GM19238 (cell line): ENCODE data around the gene NEGR1.

Experiments used
- DNase-seq: peaks from one replicate; pipeline ENCODE4 v3.0.0; 2011; ENCODE audit warnings: low spot score; ENCODE audit not compliant: insufficient read length

Gene NEGR1

GRCh38 chr1:71582673-71583072 lies 699.7 kb downstream of the NEGR1 start:
- no peak for DNase-seq

DNA sequence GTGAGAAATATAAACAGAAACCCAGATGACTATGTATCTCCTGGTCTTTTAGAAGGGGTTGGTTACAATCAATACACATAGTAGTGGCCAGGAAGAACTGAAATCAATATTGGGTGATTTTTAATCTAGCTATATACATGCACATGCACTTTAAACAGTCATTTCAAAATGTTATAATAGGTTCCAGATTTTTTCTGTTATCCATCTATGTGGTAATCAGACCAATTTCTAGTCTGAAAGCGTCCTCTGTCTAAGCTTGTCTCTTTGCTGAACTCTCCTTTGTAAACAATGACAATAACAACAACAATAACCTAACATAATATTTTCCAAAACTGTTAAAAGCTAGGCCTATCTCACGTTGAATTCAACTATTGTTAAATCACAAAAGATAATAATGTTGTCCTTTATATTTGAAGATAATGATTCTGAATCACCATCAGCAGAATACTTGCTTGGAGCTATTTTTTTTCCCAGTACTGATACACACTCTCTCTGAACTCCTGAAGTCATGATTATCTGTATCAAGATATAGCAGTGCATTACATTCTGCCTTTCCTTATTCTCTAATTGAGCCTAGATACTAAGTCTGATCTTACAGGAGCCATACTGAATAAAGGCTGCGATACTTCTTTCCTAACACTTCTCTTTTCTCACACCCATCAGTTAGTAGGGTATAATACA lies 704.7 kb downstream of the NEGR1 start:
- DNase-seq = no peak

DNA sequence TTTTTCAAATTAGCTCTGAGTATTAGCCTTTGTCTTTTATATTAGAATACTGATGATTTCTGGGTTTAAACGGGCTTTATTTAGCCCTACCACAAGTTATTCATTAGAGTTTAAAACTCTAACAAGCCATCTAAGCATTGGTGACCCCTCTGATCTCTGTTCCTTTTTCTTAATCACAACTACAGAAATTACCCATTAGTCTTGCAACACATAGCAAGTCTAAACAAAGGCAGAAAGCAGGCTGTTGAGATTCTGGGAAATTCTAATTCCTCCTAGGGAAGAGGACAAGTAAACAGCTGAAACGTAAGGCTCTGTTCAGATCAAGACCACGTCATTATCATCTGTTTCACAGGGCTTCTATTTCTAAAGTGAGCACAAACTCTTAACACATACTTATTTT lies 710.3 kb downstream of the NEGR1 start:
- no peak for DNase-seq

DNA sequence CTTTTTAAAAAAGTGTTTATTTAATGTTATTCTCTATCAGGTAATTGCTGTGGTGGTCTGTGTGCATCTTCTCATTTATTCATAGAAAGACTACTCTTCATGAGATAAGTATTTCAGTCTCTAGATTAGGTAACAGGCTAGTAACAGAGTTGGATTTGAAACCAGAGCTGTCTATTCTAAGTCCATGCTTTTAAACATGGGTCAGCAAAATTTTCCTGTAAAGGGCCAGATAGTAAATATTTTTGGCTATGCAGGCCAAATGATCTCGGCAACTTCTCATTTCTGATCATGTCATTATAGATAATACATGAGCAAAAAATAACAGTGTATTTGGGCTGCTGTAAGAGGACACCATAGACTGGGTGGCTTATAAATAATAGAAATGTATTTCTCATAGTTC lies 715.9 kb downstream of the NEGR1 start:
- DNase-seq = no peak

- no peak for DNase-seq
Measured at GRCh38 chr1:71565831-71566230, 716.5 kb downstream of the NEGR1 start.

GRCh38 chr1:71565262-71565661 lies 717.1 kb downstream of the NEGR1 start:
- no peak for DNase-seq

DNA sequence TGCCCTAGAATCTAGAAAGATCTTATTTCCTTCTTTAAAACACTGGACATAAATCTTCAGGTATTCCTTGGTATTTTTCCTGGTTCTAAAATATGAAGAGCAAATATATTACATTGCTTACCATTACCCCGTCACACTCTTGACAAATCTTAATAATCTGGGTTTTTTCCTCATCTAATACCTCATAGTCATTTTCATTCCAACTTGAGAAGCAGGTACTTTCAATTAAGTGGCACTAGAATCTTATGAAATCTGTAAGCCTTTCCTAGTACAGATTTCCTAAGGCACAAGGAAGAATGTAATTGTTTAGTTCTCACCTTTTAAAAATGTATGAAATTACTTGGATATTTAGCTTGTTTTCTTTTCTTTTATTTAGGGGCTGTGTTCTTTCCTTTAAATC lies 720.0 kb downstream of the NEGR1 start:
- no peak for DNase-seq

DNA sequence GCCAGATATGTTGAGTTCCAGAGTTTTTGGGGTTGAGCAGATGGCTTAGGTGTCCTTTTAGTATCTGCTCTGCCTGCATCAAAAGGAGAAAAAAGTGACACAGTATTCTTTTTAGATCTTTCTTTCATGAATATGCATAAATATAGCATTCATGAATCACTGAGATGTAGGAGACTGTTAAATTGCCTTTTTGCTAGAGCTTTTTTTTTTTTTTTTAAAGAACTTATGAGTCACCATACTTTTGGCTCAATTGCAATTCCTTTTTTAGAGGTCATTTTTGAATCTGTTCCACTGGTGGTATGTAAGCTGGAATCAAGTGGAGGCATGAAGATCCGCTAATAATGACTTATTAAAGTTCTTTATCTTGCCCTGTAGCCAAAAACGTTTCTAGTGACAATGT lies 720.6 kb downstream of the NEGR1 start:
- no peak for DNase-seq

DNA sequence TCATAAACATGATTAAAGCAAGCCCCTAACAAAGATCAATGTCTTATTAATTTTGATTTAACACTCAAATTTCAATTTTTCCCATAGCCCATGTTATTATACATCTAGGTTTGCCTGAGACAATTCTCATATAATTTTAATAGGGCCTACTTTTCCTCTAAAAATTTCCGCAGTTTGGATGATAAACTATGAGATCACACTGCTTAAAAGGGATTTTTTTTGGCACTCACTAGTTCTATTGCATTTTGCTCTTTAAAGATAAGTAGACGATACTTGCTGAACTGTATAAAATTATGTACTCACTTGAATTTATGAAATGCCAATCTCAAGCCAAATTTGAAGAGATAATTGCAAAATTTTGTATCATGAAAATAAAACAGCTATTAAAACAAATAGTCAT lies 721.1 kb downstream of the NEGR1 start:
- DNase-seq = no peak

DNA sequence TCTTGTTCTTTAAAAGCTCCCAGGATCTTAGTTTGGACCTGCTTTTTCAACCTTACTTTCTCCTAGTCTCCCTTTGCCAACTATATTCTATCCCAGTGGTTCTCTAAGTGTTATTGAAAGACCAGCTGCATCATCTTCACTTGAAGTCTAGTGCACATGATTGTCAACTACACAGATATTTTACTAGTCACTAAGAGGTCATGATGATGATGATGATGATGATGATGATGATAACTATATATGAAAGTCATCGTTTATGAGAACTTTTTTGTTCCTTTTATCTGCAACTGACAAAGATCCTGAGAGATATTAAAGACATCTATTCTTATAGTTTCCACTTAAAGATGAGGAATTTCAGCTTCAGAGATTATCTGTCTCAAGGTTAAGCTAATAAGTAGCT lies 722.5 kb downstream of the NEGR1 start:
- no peak for DNase-seq

DNA sequence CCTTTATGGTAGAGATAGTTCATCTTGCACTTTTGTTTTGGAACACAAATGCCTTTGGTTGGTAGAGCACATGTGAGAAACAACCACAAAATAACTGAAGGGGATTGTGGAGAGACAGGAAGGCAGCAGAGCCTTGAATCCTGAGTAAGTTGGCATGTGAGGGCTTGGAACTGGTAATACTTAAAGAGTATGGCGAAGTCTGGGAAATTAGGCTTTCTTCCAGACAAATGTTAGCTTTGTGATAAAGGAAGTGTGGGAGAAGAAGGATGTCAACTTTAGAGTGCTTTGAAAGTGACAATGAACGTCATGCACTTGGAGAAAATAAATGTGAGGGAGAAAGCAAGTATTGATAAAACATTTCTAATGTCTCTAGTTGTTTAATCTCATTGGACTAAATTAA lies 725.2 kb downstream of the NEGR1 start:
- DNase-seq = no peak

DNA sequence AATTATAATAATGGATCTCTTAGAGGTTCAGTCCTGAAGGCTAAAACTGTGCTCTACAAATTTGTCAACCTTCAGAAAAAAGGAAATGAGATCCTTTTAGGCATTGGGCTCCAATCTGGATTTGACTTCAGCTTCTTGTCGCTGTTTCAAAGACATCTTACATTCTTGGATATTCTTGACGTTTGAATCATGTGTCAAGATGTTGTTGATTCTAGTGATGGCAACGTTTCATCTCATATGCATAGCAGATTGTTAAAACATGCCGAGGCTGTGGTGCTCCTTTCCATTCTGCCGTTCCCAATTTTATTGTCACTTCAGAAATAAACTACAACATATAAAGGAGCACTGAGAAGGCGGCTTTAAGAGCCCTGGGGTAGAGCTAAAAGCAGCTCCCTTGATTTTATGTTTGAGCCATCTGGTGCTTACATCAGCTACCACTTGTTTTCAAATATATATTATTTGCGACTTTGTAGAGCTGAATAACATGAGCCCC lies 733.9 kb downstream of the NEGR1 start:
- no peak for DNase-seq

DNA sequence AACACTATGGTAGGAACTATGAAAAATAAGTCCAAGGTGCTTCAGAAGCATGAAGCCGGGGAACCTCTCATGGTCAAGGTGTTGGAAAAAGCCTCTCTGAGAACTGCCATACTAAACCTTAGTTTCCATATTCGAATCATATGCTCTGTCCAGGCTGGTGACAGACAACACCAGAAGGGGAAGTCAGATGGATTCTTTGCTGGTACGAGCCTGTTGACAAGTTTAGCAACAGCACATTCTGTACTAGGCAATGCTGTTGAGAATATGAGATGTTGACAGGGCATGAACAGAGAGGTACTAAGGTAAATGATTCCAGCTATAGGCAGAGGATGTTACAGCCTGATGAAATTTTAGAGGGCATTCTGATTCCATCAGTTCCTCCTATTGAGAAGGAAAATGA lies 740.2 kb downstream of the NEGR1 start:
- DNase-seq = no peak

- no peak for DNase-seq
Measured at GRCh38 chr1:71533950-71534349, 748.4 kb downstream of the NEGR1 start.

- no peak for DNase-seq
Measured at GRCh38 chr1:71532343-71532742, 750.0 kb downstream of the NEGR1 start.

- DNase-seq = no peak
Measured at GRCh38 chr1:71526824-71527223, 755.5 kb downstream of the NEGR1 start.

- DNase-seq = no peak
Measured at GRCh38 chr1:71522721-71523120, 759.6 kb downstream of the NEGR1 start.

DNA sequence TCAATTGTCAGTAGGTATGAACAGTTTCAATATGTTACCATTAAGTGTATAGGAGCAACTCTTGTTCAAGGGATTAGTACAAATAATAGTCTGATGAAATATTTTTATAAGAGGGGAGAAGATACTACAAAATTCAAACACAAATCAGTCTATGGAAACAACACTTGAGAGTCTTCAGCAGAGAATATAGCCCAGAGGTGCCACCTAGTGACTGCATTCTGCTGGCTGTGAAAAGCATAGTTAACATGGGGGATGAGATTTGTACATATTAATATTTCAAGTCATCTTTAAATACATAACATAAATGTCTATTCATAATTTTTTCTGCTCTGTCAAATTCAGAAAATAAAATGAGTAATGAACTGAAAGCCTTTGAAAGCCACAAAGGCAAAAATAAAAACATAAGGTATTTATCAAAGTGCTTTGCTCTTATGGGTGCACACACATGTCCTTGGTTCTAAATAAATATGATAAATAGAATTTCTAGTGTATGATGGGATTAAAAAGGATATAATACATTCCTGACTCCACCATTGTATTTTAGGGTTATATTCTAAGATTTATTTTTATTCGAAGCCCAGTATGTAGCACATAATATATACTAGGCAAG lies 760.6 kb downstream of the NEGR1 start:
- no peak for DNase-seq

GRCh38 chr1:71511505-71511904 lies 770.8 kb downstream of the NEGR1 start:
- no peak for DNase-seq

DNA sequence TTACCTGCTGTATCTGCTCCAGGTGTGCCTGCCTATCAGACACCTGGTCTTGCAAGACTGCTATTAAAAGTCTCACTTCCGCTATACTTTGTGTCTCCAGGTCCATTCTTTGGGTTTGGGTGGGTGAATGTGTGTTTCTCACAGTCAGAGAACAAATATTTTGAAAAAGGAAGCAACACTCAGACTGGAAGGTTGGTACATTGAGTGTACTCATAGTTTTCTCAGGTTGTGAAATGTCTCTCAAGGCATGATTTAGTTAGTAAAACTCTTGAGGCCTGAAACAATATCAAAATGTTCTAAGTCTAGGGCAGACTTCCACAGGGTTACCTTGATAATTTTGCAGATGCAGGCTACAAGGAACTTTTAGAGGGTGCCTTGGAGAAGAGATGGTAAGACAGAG lies 771.6 kb downstream of the NEGR1 start:
- no peak for DNase-seq

DNA sequence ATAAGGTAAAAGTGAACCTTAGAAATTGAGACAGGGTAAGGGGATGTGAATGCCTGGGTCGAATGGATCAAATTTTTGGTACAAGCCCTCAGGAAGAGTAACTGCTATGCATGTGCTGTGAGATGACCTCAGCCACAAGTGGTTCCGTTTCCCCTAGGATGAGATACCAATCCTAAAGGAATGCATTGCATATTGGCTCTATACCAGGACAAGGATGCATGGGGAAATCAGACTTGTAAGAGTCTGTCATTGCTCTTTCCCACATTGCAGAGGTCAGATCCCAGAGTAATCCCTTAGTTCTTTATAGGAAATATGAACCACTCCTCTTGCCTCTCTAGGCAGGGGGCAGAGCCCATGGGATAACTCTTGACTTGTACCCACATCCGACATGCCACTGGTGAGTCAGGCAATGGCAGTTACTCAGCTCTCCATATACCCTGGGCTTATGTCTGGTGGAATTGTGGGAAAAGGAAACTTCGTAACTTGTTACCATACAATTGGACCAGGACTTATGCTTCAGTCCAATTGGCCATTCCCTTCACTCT lies 773.2 kb downstream of the NEGR1 start:
- DNase-seq = no peak

GRCh38 chr1:71502006-71502405 lies 780.3 kb downstream of the NEGR1 start:
- DNase-seq = no peak

DNA sequence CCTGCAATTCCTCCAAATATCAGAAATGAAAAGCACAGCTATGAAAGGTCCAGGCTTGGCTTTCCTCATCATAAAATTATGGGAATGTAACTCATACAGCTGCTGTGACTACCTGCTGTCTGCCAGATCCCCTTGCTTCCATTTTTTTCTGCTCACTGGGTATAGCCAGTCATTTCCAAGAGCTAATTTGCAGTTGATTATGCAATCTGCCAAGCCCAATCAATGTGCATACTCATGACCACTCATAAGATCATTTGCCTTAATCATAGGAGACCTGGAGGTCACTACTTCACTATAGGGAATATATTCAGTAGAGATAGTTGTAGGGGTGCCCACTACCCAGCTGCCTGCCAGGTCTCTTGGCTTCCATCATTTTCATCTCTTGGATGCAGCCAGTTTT lies 783.8 kb downstream of the NEGR1 start:
- DNase-seq = no peak
